Retinal pigment epithelial cell (primary cell): ENCODE results near the gene S100P.
"Not testable (repeated sequence)": the region's sequence is repeated elsewhere in the genome, so short reads cannot be mapped to it uniquely, and the experiment has no call there.

ENCODE experiments used
- DNase-seq: peaks from one replicate; pipeline ENCODE4 v3.0.0-alpha.2; 2010; ENCODE audit warnings: low read depth
- H3K4me3 ChIP-seq: 2 replicates; pipeline ENCODE4 v1.5.1; 2011; ENCODE audit warnings: mild to moderate bottlenecking, low read length, control low read depth, moderate library complexity
- TF ChIP-seq, protein P1 (sequence below): conservative IDR thresholded peaks from 2 replicates; pipeline ENCODE4 v1.5.1; 2011; ENCODE audit warnings: low read depth, low read length, control low read depth, inconsistent platforms

S100P gene

DNA sequence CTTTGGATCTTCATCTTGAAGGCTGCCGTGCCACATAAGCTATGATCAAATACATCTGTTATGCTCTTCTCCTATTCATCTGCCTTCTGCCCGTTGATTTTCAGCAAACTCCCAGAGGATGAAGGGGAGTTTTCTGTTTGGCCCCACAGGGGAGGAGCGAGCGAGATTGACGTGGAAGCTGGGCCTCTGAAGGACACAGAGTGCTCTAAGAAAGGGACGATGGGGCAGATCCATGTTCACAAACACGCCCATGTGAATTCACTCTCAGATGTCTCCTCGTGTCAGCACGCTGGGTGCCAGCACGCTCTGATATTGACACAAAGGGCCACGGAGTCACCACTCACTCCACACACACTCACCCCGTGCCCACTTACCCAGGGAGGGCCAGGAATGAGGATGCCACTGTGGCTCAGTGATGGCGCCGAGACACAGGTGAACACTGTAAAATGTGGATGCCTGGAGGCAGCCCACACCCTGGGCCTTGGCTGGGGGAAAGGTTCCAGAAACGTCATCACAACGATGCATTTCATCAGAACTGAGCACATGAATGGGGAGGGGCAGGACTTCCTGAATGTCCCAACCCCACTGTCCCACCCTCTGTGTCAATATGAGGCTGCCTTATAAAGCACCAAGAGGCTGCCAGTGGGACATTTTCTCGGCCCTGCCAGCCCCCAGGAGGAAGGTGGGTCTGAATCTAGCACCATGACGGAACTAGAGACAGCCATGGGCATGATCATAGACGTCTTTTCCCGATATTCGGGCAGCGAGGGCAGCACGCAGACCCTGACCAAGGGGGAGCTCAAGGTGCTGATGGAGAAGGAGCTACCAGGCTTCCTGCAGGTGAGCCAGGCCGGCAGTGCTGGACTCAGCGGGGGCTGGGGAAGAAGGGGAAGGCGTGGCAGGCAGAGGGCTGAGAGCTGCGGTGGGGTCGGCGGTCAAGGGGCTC is at the start of gene S100P:
Gene S100P (plus strand): TSS at position 648 of the 946 bp plus-strand sequence. CDS start 55 bp downstream, at position 703.
- no peak for DNase-seq
- H3K4me3 ChIP-seq = no peak within 1 kb of the TSS

DNA sequence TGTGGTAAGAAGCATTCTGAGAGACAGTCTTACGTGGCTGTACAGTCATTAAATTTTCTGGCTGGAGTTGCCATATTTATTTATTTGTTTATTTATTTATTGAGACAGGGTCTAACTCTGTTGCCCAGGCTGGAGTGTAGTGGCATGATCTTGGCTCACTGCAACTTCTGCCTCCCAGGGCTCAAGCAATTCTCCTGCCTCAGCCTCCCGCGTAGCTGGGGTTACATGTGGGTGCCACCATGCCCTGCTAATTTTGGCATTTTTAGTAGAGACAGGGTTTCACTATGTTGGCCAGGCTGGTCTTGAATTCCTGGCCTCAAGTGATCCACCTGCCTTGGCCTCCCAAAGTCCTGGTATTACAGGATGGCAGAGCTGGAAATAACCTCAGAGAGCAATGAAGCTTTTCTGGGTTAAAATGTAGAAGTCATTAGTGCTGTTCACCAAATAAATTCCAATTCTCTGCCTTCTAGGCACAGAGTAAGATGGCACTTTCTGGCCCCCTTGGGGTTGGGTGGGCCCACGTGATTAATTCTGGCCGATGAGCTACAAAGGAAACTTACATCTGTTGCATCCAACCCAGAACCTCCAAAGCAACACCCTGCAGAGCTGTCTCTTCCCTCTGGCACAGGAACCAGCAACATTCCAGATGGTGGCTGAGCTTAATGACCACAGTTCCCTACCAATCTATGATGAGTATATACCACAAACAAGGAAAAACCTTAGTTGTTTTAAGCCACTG is 48.7 kb upstream of the S100P start:
- DNase-seq = no peak
- TF ChIP-seq, protein P1, sequence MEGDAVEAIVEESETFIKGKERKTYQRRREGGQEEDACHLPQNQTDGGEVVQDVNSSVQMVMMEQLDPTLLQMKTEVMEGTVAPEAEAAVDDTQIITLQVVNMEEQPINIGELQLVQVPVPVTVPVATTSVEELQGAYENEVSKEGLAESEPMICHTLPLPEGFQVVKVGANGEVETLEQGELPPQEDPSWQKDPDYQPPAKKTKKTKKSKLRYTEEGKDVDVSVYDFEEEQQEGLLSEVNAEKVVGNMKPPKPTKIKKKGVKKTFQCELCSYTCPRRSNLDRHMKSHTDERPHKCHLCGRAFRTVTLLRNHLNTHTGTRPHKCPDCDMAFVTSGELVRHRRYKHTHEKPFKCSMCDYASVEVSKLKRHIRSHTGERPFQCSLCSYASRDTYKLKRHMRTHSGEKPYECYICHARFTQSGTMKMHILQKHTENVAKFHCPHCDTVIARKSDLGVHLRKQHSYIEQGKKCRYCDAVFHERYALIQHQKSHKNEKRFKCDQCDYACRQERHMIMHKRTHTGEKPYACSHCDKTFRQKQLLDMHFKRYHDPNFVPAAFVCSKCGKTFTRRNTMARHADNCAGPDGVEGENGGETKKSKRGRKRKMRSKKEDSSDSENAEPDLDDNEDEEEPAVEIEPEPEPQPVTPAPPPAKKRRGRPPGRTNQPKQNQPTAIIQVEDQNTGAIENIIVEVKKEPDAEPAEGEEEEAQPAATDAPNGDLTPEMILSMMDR = no peak
- no peak overlapping the region for H3K4me3 ChIP-seq

More for the DNA sequence above, at the start of gene S100P:
- TF ChIP-seq, protein P1 = no peak

DNA sequence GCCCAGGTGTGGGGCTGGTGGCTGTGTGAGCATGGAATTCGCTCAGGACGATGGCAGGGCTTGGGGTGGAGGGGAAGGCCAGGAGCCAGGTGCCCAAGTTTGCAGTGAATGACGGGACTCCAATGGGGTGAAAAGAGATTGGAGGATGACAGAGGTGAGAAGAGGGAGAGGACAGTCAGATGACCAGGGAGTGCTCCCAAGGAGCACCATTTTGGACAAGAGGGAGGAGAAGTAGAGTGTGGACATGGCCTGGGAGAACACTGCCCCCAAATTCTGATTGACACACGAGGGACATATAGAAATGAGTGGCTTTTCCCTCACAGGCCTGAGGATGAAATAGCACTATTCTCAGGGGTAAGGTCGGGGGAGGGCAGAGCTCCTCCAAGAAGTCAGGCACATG is 46.5 kb upstream of the S100P start:
- TF ChIP-seq, protein P1 = no peak
- no peak overlapping the region for H3K4me3 ChIP-seq
- no peak for DNase-seq

DNA sequence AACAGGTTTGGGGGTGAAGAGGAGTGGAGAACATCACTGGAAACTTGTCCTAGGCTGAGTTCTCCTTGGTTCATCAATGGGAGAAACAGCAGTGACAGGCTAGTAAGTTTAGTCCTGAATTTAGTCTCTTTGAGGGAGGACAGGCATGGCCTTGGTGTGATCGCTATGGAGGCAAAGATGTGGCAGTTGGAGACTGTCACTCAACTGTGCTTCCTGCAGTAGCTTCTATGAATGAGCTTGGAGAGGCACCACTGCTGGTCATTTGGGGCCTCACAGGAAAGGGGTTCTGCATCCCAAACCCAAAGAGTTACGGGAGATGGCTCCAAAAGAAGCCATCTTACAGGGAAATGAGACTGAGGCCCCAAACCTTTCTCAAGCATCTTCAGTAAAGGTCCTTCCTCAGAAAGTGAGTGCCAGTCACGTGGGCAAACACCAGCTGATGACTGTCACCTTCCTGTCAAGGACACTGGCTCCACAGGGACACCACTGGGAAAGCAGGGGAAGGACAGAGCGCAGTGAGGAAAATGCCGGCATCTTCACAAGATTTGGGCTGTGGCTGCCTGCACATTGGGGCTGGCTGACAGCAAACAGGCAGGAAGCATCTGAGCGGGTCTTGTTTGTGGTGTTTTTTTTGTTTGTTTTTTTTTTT is 46.0 kb upstream of the S100P start:
- H3K4me3 ChIP-seq = no peak overlapping the region
- no peak for DNase-seq
- TF ChIP-seq, protein P1 = no peak

DNA sequence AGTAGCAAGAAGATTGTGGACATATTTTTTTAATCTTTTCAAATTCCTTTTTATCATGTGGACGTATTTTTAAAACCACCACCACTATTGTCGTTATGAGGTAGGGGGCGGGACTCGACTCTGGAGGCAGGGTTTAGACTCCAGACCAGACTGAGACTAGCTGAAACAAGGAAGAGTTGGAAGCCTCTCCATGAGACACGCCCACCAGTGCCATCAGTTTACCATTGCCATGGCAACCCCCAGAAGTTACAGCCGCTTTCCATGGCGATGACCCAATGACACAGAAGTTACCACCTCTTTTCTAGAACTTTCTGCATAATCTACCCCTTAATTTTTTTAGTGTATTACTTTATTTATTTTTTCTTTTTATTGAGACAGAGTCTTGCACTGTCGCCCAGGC is 44.5 kb upstream of the S100P start:
- no peak overlapping the region for H3K4me3 ChIP-seq
- TF ChIP-seq, protein P1 = no peak
- no peak for DNase-seq

DNA sequence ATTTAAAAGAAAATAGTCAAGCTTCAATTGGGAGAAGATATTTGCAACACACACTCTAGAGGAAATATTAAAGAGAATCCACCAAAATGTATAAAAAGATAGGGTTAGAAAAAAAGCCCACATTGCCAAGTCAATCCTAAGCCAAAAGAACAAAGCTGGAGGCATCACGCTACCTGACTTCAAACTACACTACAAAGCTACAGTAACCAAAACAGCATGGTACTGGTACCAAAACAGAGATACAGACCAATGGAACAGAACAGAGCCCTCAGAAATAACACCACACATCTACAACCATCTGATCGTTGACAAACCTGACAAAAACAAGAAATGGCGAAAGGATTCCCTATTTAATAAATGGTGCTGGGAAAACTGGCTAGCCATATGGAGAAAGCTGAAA is 39.5 kb upstream of the S100P start:
- not testable (repeated sequence) for DNase-seq, H3K4me3 ChIP-seq

DNA sequence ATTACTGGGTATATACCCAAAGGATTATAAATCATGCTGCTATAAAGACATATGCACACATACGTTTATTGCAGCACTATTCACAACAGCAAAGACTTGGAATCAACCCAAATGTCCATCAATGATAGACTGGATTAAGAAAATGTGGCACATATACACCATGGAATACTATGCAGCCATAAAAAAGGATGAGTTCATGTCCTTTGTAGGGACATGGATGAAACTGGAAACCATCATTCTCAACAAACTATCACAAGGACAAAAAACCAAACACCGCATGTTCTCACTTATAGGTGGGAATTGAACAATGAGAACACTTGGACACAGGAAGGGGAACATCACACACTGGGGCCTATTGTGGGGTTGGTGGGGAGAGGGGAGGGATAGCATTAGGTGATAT is 38.4 kb upstream of the S100P start:
- DNase-seq = not testable (repeated sequence)

More for the DNA sequence above, 38.4 kb upstream of the S100P start:
- not testable (repeated sequence) for H3K4me3 ChIP-seq
